DND-41 (cell line): ENCODE data around the gene ITPRIPL1.

Source experiments
- ATAC-seq: fragments of 200-7000 bp; cut with Tn5 transposase; 3 replicates; pipeline ENCODE4 v1.9.1; 2021; ENCODE audit warnings: low read depth; ENCODE audit not compliant: insufficient read depth
- DNase-seq: peaks from one replicate; pipeline ENCODE4 v3.0.0-alpha.2; 2020
- H2AFZ ChIP-seq: 2 replicates; pipeline ENCODE4 v1.6.0; 2012; ENCODE audit warnings: low read depth, low read length
- H3K27ac ChIP-seq: 2 replicates; pipeline ENCODE4 v1.5.1; 2012; ENCODE audit warnings: low read length, inconsistent platforms
- H3K27me3 ChIP-seq: fragments of 200-600 bp; sonication (generic); 2 replicates; pipeline ENCODE4 v1.6.0; 2012; ENCODE audit warnings: low read length, mild to moderate bottlenecking, inconsistent platforms; ENCODE audit not compliant: insufficient read depth, poor library complexity
- H3K36me3 ChIP-seq: 2 replicates; pipeline ENCODE4 v1.5.1; 2012; ENCODE audit warnings: low read length, inconsistent platforms; ENCODE audit not compliant: insufficient read depth
- H3K4me1 ChIP-seq: 2 replicates; pipeline ENCODE4 v1.5.1; 2012; ENCODE audit warnings: mild to moderate bottlenecking, low read length; ENCODE audit not compliant: insufficient read depth
- H3K4me2 ChIP-seq: 2 replicates; pipeline ENCODE4 v1.6.0; 2012; ENCODE audit warnings: mild to moderate bottlenecking, moderate library complexity, low read length, inconsistent platforms; ENCODE audit not compliant: insufficient read depth
- H3K4me3 ChIP-seq, 2 experiments: fragments of 200-600 bp in 1 of 2; shearing (Covaris generic) in 1 of 2; 2 replicates each; pipeline ENCODE4 v1.5.1; 2012 to 2016; ENCODE audit warnings: inconsistent platforms in 2 of 2, low read length in 2 of 2, mild to moderate bottlenecking in 2 of 2, low read depth in 1 of 2, moderate library complexity in 1 of 2
- H3K79me2 ChIP-seq: 2 replicates; pipeline ENCODE4 v1.6.0; 2012; ENCODE audit warnings: low read length, inconsistent platforms; ENCODE audit not compliant: insufficient read depth
- H3K9ac ChIP-seq: 2 replicates; pipeline ENCODE4 v1.6.0; 2012; ENCODE audit warnings: low read depth, mild to moderate bottlenecking, inconsistent platforms, low read length, moderate library complexity
- H3K9me3 ChIP-seq: 2 replicates; pipeline ENCODE4 v1.5.1; 2012; ENCODE audit warnings: low read length, moderate library complexity, mild to moderate bottlenecking, inconsistent platforms; ENCODE audit not compliant: insufficient read depth, severe bottlenecking
- H4K20me1 ChIP-seq: 2 replicates; pipeline ENCODE4 v1.6.0; 2012; ENCODE audit warnings: low read length; ENCODE audit not compliant: insufficient read depth
- EZH2 ChIP-seq: IDR thresholded peaks from 3 replicates; pipeline ENCODE4 v1.6.1; 2012; ENCODE audit warnings: borderline replicate concordance, low read depth, mild to moderate bottlenecking, moderate library complexity, low read length, inconsistent platforms; ENCODE audit not compliant: severe bottlenecking
- TF ChIP-seq, protein P1 (sequence below): IDR thresholded peaks from 2 replicates; pipeline ENCODE4 v1.5.1; 2012; ENCODE audit warnings: borderline replicate concordance, low read length, moderate library complexity, mild to moderate bottlenecking; ENCODE audit not compliant: poor library complexity, severe bottlenecking; ENCODE audit errors: extremely low read depth

The ITPRIPL1 gene, protein sequence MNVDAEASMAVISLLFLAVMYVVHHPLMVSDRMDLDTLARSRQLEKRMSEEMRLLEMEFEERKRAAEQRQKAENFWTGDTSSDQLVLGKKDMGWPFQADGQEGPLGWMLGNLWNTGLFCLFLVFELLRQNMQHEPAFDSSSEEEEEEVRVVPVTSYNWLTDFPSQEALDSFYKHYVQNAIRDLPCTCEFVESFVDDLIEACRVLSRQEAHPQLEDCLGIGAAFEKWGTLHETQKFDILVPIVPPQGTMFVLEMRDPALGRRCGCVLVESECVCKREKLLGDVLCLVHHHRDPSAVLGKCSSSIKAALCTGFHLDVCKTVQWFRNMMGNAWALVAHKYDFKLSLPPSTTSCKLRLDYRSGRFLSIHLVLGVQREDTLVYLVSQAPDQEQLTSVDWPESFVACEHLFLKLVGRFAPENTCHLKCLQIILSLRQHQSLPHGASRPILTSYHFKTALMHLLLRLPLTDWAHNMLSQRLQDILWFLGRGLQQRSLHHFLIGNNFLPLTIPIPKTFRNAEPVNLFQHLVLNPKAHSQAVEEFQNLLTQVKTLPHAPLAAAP

DNA sequence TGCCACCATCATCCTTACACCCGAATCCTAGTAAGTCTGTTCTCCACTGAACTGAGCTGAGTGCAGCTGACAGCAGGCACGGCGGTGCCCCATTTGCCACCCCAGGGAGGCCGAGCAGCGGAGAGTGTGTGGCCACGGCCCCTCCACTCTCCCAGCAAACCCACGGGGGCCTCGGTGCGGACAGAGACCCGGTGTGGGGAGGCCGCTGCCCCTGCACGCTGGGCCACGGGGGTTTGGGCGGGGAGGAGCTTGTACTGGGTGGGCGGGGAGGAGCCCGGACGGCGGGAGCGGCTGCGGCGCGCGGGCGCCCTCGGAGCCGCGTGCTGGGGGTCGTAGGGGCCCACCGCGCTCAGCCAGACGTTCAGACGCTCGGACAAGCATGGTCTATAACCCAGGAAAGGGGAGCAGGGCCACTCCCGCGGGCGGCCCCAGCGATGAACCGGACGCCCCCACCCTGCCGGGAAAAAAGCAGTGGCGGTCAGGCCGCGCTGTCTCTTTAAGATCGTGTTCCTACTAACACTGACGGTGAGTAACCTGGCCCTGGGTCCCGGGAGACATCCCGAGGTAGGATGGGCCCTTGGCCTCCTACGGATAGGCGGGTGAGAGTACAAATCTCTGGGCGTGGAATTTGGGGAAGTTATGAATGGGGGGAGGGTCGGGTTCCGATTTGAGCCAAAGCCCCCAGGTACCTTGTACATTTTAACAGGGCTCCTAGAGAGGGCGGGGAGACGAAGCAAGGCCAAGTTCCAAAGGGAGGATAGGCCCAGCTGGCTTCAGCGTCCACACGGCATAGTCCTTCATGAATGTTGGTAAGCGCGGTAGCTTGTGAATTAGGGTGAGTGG, at the start of gene ITPRIPL1:
TSS of gene ITPRIPL1 (plus strand) at position 277 of the 843 bp plus-strand sequence. CDS start at position 800, 523 bp downstream.
- Histone ChIP-seq H3K4me1 (peaks cover 68% of the 10 kb centered on the region), H3K36me3 (peaks cover 33% of the 10 kb centered on the region), H3K79me2 (peaks cover 36% of the 10 kb centered on the region), H3K4me2 (peak within 1 kb of the TSS; percentile 85), H3K9ac (peak within 1 kb of the TSS; percentile 69), H3K4me3 (peak within 1 kb of the TSS; percentile 45 to 74; a peak in 3 of 4 replicates), H2AFZ (peak within 1 kb of the TSS; percentile 93), H3K9me3 (no peaks in the 10 kb centered on the region), H3K27ac (peak within 1 kb of the TSS; percentile 66), H4K20me1 (peaks cover 13% of the 10 kb centered on the region; the same call in 1 of the 2 replicates), H3K27me3 (peaks cover 19% of the 10 kb centered on the region)
- TF ChIP-seq, protein P1, sequence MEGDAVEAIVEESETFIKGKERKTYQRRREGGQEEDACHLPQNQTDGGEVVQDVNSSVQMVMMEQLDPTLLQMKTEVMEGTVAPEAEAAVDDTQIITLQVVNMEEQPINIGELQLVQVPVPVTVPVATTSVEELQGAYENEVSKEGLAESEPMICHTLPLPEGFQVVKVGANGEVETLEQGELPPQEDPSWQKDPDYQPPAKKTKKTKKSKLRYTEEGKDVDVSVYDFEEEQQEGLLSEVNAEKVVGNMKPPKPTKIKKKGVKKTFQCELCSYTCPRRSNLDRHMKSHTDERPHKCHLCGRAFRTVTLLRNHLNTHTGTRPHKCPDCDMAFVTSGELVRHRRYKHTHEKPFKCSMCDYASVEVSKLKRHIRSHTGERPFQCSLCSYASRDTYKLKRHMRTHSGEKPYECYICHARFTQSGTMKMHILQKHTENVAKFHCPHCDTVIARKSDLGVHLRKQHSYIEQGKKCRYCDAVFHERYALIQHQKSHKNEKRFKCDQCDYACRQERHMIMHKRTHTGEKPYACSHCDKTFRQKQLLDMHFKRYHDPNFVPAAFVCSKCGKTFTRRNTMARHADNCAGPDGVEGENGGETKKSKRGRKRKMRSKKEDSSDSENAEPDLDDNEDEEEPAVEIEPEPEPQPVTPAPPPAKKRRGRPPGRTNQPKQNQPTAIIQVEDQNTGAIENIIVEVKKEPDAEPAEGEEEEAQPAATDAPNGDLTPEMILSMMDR: no peak
- TF ChIP-seq EZH2: no peak
- DNase-seq (peak; percentile 60), ATAC-seq (peak; percentile 60)

DNA sequence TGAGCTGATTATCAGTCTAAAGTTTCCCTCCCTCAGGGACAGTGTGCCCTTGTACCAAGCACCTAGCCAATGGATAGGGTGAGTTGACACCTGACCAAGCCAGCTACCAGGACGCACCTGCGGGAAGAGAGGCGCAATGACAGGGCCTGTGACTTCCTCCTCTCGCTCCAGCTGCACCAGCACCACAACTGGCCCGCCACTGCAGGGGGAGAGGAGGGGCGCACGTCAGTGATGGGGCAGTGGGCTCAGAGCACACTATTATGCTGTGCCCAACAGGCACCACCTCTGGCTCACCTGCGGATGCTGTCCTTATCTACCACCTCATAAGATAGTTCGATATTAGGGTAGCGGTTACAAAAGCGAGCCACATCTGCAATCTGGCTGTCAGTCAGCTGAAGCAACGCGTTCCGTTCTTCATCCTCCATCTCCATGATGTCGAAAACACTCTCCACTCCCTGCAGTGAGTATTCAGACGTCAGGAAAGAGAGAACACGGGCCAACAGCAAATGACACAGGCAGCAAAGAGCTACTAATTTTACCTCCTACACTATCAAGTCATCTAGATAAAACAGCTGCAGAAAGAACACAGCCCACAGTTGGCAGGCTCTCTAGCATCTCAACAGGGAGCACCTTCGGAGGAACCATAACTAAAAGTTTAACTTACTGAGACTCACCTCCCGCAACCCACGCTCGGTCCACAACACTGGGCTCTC, 48.2 kb upstream of the ITPRIPL1 start:
- Histone ChIP-seq H3K9ac (no peak overlapping the region), H3K79me2 (no peaks in the 10 kb centered on the region), H3K36me3 (peaks cover 89% of the 10 kb centered on the region), H3K4me3 (no peak overlapping the region), H2AFZ (no peak overlapping the region), H3K27me3 (no peaks in the 10 kb centered on the region), H3K9me3 (no peaks in the 10 kb centered on the region), H3K4me1 (no peaks in the 10 kb centered on the region), H4K20me1 (peaks cover 13% of the 10 kb centered on the region), H3K4me2 (no peak overlapping the region), H3K27ac (no peak overlapping the region)
- no peak for DNase-seq
- 0 out of 3 replicates have a peak, but pooled peaks have one; percentile 4 for ATAC-seq
- TF ChIP-seq, protein P1: no peak
- TF ChIP-seq EZH2: no peak

DNA sequence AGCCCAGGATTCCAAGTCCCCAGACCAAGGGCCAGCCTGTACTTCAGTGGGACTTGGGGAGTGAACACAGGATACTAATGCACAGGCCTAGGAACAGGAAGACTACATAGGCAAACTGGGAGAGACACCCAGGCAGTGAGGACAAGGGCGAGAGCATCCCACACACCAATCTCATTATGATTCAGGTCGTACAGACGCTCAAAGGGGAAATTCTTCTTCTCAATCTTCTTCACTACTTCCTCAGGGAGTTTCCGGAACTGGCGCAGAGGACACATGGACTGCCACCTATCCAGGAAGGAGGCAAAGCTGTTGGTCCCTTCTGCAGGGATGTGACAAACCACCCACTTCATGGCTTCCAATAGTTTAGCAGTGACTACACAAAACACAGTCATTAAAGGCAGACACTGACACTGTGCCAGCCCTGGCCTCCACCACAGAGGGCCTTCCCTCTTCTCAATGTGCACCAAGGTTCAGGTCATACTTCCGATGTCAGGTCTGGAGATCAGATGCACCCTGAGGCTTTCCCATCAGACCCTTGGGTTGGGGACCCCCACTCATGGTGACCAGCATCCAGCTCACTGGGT, 37.8 kb upstream of the ITPRIPL1 start:
- H4K20me1 ChIP-seq: peaks cover 14% of the 10 kb centered on the region
- no peak overlapping the region for H3K27ac ChIP-seq
- H3K4me1 ChIP-seq: no peaks in the 10 kb centered on the region
- no peak overlapping the region for H3K4me3 ChIP-seq
- ATAC-seq (no peak), DNase-seq (no peak)
- no peak overlapping the region for H3K4me2 ChIP-seq
- no peak overlapping the region for H2AFZ ChIP-seq
- no peaks in the 10 kb centered on the region for H3K27me3 ChIP-seq
- H3K36me3 ChIP-seq: peaks cover 99% of the 10 kb centered on the region
- H3K9me3 ChIP-seq: no peaks in the 10 kb centered on the region
- no peak for TF ChIP-seq EZH2
- TF ChIP-seq, protein P1: no peak
- H3K79me2 ChIP-seq: no peaks in the 10 kb centered on the region
- no peak overlapping the region for H3K9ac ChIP-seq
